WTC11 (cell line): ENCODE results near the gene HRC. TPM values are rescaled to one million over a fixed set of nuclear protein-coding genes. Genes with fewer than 3 reads are reported as not detected.

Experiments used
- ATAC-seq: fragments of 200-7000 bp; cut with Tn5 transposase; 2 replicates; pipeline ENCODE4 v1.10.0; 2021; ENCODE audit warnings: mild to moderate bottlenecking, moderate library complexity
- CTCF ChIA-PET: fragments of 300-600 bp; sonication (Branson Sonifier 250); formaldehyde crosslinking; loops from one replicate; lab custom pipeline; 2021; ENCODE audit warnings: antibody characterized with exemption; lab: Charles Lee
- POLR2A ChIA-PET: fragments of 350-600 bp; sonication (Branson Sonifier 250); formaldehyde crosslinking; loops from one replicate; lab custom pipeline; 2021; ENCODE audit warnings: antibody characterized with exemption; lab: Charles Lee
- DNase-seq: peaks from one replicate; pipeline ENCODE4 v3.0.0; 2021; ENCODE audit warnings: low spot score
- H3K27ac Mint-ChIP-seq: 2 replicates; pipeline ENCODE4 v1.8.0; 2021; ENCODE audit warnings: mixed read lengths
- H3K27me3 Mint-ChIP-seq: 2 replicates; pipeline ENCODE4 v1.8.0; 2021; ENCODE audit warnings: low read depth, mild to moderate bottlenecking, moderate library complexity, mixed read lengths
- H3K36me3 Mint-ChIP-seq: 2 replicates; pipeline ENCODE4 v1.8.0; 2021; ENCODE audit warnings: mixed read lengths
- H3K4me1 Mint-ChIP-seq: 2 replicates; pipeline ENCODE4 v1.8.0; 2022; ENCODE audit warnings: mixed read lengths
- H3K4me3 Mint-ChIP-seq: 2 replicates; pipeline ENCODE4 v1.8.0; 2021; ENCODE audit warnings: mild to moderate bottlenecking, moderate library complexity, mixed read lengths
- H3K9me3 Mint-ChIP-seq: 2 replicates; pipeline ENCODE4 v1.8.0; 2021; ENCODE audit warnings: mixed read lengths
- EMX1 ChIP-seq: fragments of 250-450 bp; sonication (Bioruptor Pico); IDR thresholded peaks from 2 replicates; pipeline ENCODE4 v1.8.0; 2021; ENCODE audit warnings: mild to moderate bottlenecking
- ETV6 ChIP-seq: sonication (generic); formaldehyde crosslinking; IDR thresholded peaks from 2 replicates; pipeline ENCODE4 v1.8.1; 2022; ENCODE audit warnings: mild to moderate bottlenecking, missing genetic modification reagents
- FOXP4 ChIP-seq: sonication (generic); formaldehyde crosslinking; IDR thresholded peaks from 2 replicates; pipeline ENCODE4 v1.8.0; 2022; ENCODE audit warnings: mild to moderate bottlenecking, missing genetic modification reagents
- GRHL2 ChIP-seq: fragments of 250-450 bp; sonication (Bioruptor Pico); IDR thresholded peaks from 2 replicates; pipeline ENCODE4 v1.8.0; 2022; ENCODE audit warnings: mild to moderate bottlenecking, moderate library complexity; ENCODE audit not compliant: insufficient replicate concordance, severe bottlenecking
- HMGA2 ChIP-seq: fragments of 250-450 bp; sonication (Bioruptor Pico); IDR thresholded peaks from 2 replicates; pipeline ENCODE4 v1.4.0; 2021; ENCODE audit warnings: mild to moderate bottlenecking, moderate library complexity
- MYBL2 ChIP-seq: sonication (generic); formaldehyde crosslinking; IDR thresholded peaks from 2 replicates; pipeline ENCODE4 v1.8.1; 2023; ENCODE audit warnings: mild to moderate bottlenecking, moderate library complexity, missing genetic modification reagents
- NFE2L1 ChIP-seq: sonication (generic); formaldehyde crosslinking; IDR thresholded peaks from 2 replicates; pipeline ENCODE4 v1.8.1; 2023; ENCODE audit warnings: missing genetic modification reagents
- RELA ChIP-seq: sonication (generic); formaldehyde crosslinking; IDR thresholded peaks from 2 replicates; pipeline ENCODE4 v1.8.1; 2022; ENCODE audit warnings: missing genetic modification reagents, mild to moderate bottlenecking, borderline replicate concordance
- SMAD4 ChIP-seq: sonication (generic); formaldehyde crosslinking; IDR thresholded peaks from 2 replicates; pipeline ENCODE4 v1.8.0; 2022; ENCODE audit warnings: mild to moderate bottlenecking, missing genetic modification reagents
- SP1 ChIP-seq: sonication (generic); formaldehyde crosslinking; conservative IDR thresholded peaks from 2 replicates; pipeline ENCODE4 v1.8.1; 2022; ENCODE audit warnings: missing genetic modification reagents
- ZNF263 ChIP-seq: sonication (generic); formaldehyde crosslinking; IDR thresholded peaks from 2 replicates; pipeline ENCODE4 v1.8.1; 2022; ENCODE audit warnings: low read depth, mild to moderate bottlenecking, moderate library complexity, missing genetic modification reagents
- ZNF532 ChIP-seq: fragments of 250-450 bp; sonication (Bioruptor Pico); IDR thresholded peaks from 2 replicates; pipeline ENCODE4 v1.9.0; 2021; ENCODE audit warnings: mild to moderate bottlenecking, borderline replicate concordance
- total RNA-seq: library from RNA; stranded (reverse); gene quantifications from 3 replicates; pipeline ENCODE4 v1.2.3, GENCODE V29; 2021
- TF ChIP-seq, protein P1 (sequence below): sonication (generic); formaldehyde crosslinking; IDR thresholded peaks from 2 replicates; pipeline ENCODE4 v1.8.1; 2023; ENCODE audit warnings: mild to moderate bottlenecking, missing genetic modification reagents
- TF ChIP-seq, protein P2 (sequence below): sonication (generic); formaldehyde crosslinking; IDR thresholded peaks from 2 replicates; pipeline ENCODE4 v1.8.0; 2023; ENCODE audit warnings: missing genetic modification reagents, mild to moderate bottlenecking, borderline replicate concordance
- TF ChIP-seq, protein P3 (sequence below): sonication (generic); formaldehyde crosslinking; IDR thresholded peaks from 2 replicates; pipeline ENCODE4 v1.8.0; 2023; ENCODE audit warnings: mild to moderate bottlenecking, missing genetic modification reagents

Gene HRC
- total RNA-seq, 1 experiment from 2014 or later = 1.9 TPM

- no peak for TF ChIP-seq RELA (CRISPR knock-in tag)
- no peak for TF ChIP-seq NFE2L1 (CRISPR knock-in tag)
- TF ChIP-seq GRHL2 (CRISPR knock-in tag) = no peak
- TF ChIP-seq, protein P1, sequence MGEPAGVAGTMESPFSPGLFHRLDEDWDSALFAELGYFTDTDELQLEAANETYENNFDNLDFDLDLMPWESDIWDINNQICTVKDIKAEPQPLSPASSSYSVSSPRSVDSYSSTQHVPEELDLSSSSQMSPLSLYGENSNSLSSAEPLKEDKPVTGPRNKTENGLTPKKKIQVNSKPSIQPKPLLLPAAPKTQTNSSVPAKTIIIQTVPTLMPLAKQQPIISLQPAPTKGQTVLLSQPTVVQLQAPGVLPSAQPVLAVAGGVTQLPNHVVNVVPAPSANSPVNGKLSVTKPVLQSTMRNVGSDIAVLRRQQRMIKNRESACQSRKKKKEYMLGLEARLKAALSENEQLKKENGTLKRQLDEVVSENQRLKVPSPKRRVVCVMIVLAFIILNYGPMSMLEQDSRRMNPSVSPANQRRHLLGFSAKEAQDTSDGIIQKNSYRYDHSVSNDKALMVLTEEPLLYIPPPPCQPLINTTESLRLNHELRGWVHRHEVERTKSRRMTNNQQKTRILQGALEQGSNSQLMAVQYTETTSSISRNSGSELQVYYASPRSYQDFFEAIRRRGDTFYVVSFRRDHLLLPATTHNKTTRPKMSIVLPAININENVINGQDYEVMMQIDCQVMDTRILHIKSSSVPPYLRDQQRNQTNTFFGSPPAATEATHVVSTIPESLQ (CRISPR knock-in tag) = no peak
- TF ChIP-seq EMX1 (CRISPR knock-in tag) = no peak
- TF ChIP-seq MYBL2 = no peak
Observed at GRCh38 chr19:49145573-49146407, 9.4 kb downstream of the HRC start (continued).

- peak overlapping the region; percentile 89 for H3K4me3 Mint-ChIP-seq
- TF ChIP-seq ETV6 (CRISPR knock-in tag) (peak; percentile 56; the same call in 1 of the 2 replicates), HMGA2 (no peak), ZNF263 (CRISPR knock-in tag) (no peak), FOXP4 (CRISPR knock-in tag) (peak; percentile 68; the same call in 1 of the 2 replicates), SMAD4 (CRISPR knock-in tag) (no peak), SP1 (peak; percentile 69), ZNF532 (CRISPR knock-in tag) (no peak), GRHL2 (CRISPR knock-in tag) (no peak)
- TF ChIP-seq, protein P1 (CRISPR knock-in tag) = no peak
- TF ChIP-seq, protein P2, sequence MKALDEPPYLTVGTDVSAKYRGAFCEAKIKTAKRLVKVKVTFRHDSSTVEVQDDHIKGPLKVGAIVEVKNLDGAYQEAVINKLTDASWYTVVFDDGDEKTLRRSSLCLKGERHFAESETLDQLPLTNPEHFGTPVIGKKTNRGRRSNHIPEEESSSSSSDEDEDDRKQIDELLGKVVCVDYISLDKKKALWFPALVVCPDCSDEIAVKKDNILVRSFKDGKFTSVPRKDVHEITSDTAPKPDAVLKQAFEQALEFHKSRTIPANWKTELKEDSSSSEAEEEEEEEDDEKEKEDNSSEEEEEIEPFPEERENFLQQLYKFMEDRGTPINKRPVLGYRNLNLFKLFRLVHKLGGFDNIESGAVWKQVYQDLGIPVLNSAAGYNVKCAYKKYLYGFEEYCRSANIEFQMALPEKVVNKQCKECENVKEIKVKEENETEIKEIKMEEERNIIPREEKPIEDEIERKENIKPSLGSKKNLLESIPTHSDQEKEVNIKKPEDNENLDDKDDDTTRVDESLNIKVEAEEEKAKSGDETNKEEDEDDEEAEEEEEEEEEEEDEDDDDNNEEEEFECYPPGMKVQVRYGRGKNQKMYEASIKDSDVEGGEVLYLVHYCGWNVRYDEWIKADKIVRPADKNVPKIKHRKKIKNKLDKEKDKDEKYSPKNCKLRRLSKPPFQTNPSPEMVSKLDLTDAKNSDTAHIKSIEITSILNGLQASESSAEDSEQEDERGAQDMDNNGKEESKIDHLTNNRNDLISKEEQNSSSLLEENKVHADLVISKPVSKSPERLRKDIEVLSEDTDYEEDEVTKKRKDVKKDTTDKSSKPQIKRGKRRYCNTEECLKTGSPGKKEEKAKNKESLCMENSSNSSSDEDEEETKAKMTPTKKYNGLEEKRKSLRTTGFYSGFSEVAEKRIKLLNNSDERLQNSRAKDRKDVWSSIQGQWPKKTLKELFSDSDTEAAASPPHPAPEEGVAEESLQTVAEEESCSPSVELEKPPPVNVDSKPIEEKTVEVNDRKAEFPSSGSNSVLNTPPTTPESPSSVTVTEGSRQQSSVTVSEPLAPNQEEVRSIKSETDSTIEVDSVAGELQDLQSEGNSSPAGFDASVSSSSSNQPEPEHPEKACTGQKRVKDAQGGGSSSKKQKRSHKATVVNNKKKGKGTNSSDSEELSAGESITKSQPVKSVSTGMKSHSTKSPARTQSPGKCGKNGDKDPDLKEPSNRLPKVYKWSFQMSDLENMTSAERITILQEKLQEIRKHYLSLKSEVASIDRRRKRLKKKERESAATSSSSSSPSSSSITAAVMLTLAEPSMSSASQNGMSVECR = peak; percentile 16; the same call in 1 of the 2 replicates
- TF ChIP-seq, protein P3, sequence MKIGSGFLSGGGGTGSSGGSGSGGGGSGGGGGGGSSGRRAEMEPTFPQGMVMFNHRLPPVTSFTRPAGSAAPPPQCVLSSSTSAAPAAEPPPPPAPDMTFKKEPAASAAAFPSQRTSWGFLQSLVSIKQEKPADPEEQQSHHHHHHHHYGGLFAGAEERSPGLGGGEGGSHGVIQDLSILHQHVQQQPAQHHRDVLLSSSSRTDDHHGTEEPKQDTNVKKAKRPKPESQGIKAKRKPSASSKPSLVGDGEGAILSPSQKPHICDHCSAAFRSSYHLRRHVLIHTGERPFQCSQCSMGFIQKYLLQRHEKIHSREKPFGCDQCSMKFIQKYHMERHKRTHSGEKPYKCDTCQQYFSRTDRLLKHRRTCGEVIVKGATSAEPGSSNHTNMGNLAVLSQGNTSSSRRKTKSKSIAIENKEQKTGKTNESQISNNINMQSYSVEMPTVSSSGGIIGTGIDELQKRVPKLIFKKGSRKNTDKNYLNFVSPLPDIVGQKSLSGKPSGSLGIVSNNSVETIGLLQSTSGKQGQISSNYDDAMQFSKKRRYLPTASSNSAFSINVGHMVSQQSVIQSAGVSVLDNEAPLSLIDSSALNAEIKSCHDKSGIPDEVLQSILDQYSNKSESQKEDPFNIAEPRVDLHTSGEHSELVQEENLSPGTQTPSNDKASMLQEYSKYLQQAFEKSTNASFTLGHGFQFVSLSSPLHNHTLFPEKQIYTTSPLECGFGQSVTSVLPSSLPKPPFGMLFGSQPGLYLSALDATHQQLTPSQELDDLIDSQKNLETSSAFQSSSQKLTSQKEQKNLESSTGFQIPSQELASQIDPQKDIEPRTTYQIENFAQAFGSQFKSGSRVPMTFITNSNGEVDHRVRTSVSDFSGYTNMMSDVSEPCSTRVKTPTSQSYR (CRISPR knock-in tag) = no peak
Observed at GRCh38 chr19:49142866-49143335, 12.3 kb downstream of the HRC start.

More at GRCh38 chr19:49142866-49143335, 12.3 kb downstream of the HRC start:
- DNase-seq (peak; percentile 96), ATAC-seq (peak; percentile 92)
- Mint-ChIP-seq H3K9me3 (no peaks in the 10 kb centered on the region), H3K4me1 (peaks cover 31% of the 10 kb centered on the region), H3K27ac (peak overlapping the region; percentile 39; the same call in 1 of the 2 replicates), H3K36me3 (no peaks in the 10 kb centered on the region; the same call in 1 of the 2 replicates), H3K27me3 (peaks cover 37% of the 10 kb centered on the region)
- ChIA-PET POLR2A (interaction anchor here (0.9 to 1.0 kb wide), 2 partner anchors 9 to 10 kb away, joined by 3 read pairs; no protein-coding TSS in a partner anchor), CTCF (interaction anchor here (1.0 to 2.2 kb wide), 12 partner anchors 15 to 150 kb away, joined by 3 to 21 read pairs (median 4); partner anchors contain the start of genes GYS1, LIN7B and RUVBL2)
